HCT116 (cell line): ENCODE results near the gene EID2.

ENCODE experiments used
- CBX3 ChIP-seq: IDR thresholded peaks from 2 replicates; pipeline ENCODE4 v1.6.1; 2012; ENCODE audit warnings: low read depth
- CEBPB ChIP-seq: IDR thresholded peaks from 2 replicates; pipeline ENCODE4 v1.6.1; 2012; ENCODE audit warnings: low read depth
- EZH2 ChIP-seq: fragments of 200-600 bp; sonication (generic); IDR thresholded peaks from 2 replicates; pipeline ENCODE4 v1.6.1; 2017; ENCODE audit warnings: antibody characterized with exemption, mixed run types
- EZH2phosphoT487 ChIP-seq: fragments of 200-600 bp; IDR thresholded peaks from 2 replicates; pipeline ENCODE4 v1.6.1; 2018; ENCODE audit warnings: antibody characterized with exemption, borderline replicate concordance
- FOSL1 ChIP-seq: IDR thresholded peaks from 2 replicates; pipeline ENCODE4 v1.6.1; 2012; ENCODE audit warnings: low read depth
- JUND ChIP-seq: IDR thresholded peaks from 2 replicates; pipeline ENCODE4 v1.6.1; 2012
- POLR2A ChIP-seq: IDR thresholded peaks from 2 replicates; pipeline ENCODE4 v1.7.0; 2011; ENCODE audit warnings: borderline replicate concordance; ENCODE audit not compliant: insufficient read depth, insufficient read length; ENCODE audit errors: extremely low read depth
- POLR2AphosphoS5 ChIP-seq: IDR thresholded peaks from 2 replicates; pipeline ENCODE4 v1.6.1; 2011; ENCODE audit warnings: mild to moderate bottlenecking, low read depth, low read length, moderate library complexity
- RAD21 ChIP-seq: IDR thresholded peaks from 2 replicates; pipeline ENCODE4 v1.6.1; 2012; ENCODE audit warnings: low read depth, mild to moderate bottlenecking
- SP1 ChIP-seq: IDR thresholded peaks from 2 replicates; pipeline ENCODE4 v1.6.1; 2012; ENCODE audit warnings: low read depth
- YY1 ChIP-seq: IDR thresholded peaks from 2 replicates; pipeline ENCODE4 v1.6.1; 2011; ENCODE audit warnings: low read length, low read depth, moderate library complexity, mild to moderate bottlenecking; ENCODE audit not compliant: insufficient replicate concordance; ENCODE audit errors: extremely low read depth
- ZBTB33 ChIP-seq: IDR thresholded peaks from 2 replicates; pipeline ENCODE4 v1.6.1; 2011; ENCODE audit warnings: mild to moderate bottlenecking, low read length, moderate library complexity; ENCODE audit not compliant: insufficient replicate concordance; ENCODE audit errors: extremely low read depth
- TF ChIP-seq, protein P1 (sequence below), 3 experiments: fragments of 200-600 bp in 1 of 3; sonication (generic) in 1 of 3; IDR thresholded peaks in 2 of 3; conservative IDR thresholded peaks in 1 of 3; 2 replicates each; pipeline ENCODE4 v1.5.1; 2012 to 2017; ENCODE audit warnings: low read depth in 2 of 3, low read length in 2 of 3, antibody characterized with exemption in 1 of 3, borderline replicate concordance in 1 of 3, control low read depth in 1 of 3, mild to moderate bottlenecking in 1 of 3, mixed read lengths in 1 of 3, mixed run types in 1 of 3, moderate library complexity in 1 of 3; ENCODE audit not compliant: insufficient read depth in 1 of 3
- TF ChIP-seq, protein P2 (sequence below): IDR thresholded peaks from 2 replicates; pipeline ENCODE4 v1.6.1; 2012

GRCh38 chr19:39506598-39506943, 33.4 kb downstream of the EID2 start:
- TF ChIP-seq, protein P1, sequence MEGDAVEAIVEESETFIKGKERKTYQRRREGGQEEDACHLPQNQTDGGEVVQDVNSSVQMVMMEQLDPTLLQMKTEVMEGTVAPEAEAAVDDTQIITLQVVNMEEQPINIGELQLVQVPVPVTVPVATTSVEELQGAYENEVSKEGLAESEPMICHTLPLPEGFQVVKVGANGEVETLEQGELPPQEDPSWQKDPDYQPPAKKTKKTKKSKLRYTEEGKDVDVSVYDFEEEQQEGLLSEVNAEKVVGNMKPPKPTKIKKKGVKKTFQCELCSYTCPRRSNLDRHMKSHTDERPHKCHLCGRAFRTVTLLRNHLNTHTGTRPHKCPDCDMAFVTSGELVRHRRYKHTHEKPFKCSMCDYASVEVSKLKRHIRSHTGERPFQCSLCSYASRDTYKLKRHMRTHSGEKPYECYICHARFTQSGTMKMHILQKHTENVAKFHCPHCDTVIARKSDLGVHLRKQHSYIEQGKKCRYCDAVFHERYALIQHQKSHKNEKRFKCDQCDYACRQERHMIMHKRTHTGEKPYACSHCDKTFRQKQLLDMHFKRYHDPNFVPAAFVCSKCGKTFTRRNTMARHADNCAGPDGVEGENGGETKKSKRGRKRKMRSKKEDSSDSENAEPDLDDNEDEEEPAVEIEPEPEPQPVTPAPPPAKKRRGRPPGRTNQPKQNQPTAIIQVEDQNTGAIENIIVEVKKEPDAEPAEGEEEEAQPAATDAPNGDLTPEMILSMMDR (IDR thresholded peaks at IDR 0.05 in 2 of 3, conservative IDR thresholded peaks at IDR 0.05 in 1 of 3; ENCODE audit: borderline replicate concordance in 1 of 3, insufficient read depth in 1 of 3, low read depth in 2 of 3, low read length in 2 of 3), result no peak
- TF ChIP-seq POLR2AphosphoS5, result no peak
- no peak for TF ChIP-seq EZH2
- TF ChIP-seq RAD21, result no peak
- no peak for TF ChIP-seq POLR2A
- TF ChIP-seq ZBTB33, result no peak
- no peak for TF ChIP-seq EZH2phosphoT487
- no peak for TF ChIP-seq FOSL1
- no peak for TF ChIP-seq CBX3
- TF ChIP-seq CEBPB, result no peak
- no peak for TF ChIP-seq SP1
- TF ChIP-seq JUND, result no peak
- TF ChIP-seq, protein P2, sequence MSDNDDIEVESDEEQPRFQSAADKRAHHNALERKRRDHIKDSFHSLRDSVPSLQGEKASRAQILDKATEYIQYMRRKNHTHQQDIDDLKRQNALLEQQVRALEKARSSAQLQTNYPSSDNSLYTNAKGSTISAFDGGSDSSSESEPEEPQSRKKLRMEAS, result no peak
- no peak for TF ChIP-seq YY1
